Thoracic aorta (tissue), 2 donors: Measurements from ENCODE around the gene ZC3H18. TPM values are rescaled to one million over a fixed set of nuclear protein-coding genes. Genes with fewer than 3 reads are reported as not detected.
"Not testable (repeated sequence)": the region's sequence is repeated elsewhere in the genome, so short reads cannot be mapped to it uniquely, and the experiment has no call there.

ENCODE experiments used
- ATAC-seq: fragments of 150-250 bp; one replicate; pipeline ENCODE4 v1.8.0; 2017; ENCODE audit warnings: low read depth; ENCODE audit not compliant: insufficient number of reproducible peaks, low FRiP score
- DNase-seq: peaks from one replicate; pipeline ENCODE4 v3.0.0-alpha.2; 2020; ENCODE audit warnings: low spot score
- H3K27ac ChIP-seq, 2 donors: fragments of 200-600 bp; sonication (generic); 1 replicate in 1 of 2; 2 replicates in 1 of 2; pipeline ENCODE4 v1.5.1; 2016; ENCODE audit warnings: mild to moderate bottlenecking in 2 of 2, moderate library complexity in 2 of 2
- H3K27me3 ChIP-seq: fragments of 200-600 bp; sonication (generic); replicated peaks from 2 replicates; pipeline ENCODE4 v1.6.0; 2016; ENCODE audit warnings: mild to moderate bottlenecking; ENCODE audit not compliant: insufficient read depth
- H3K36me3 ChIP-seq: fragments of 200-600 bp; sonication (generic); one replicate; pipeline ENCODE4 v1.5.1; 2016
- H3K4me1 ChIP-seq, 2 donors: fragments of 200-600 bp; sonication (generic); 1 replicate in 1 of 2; 2 replicates in 1 of 2; pipeline versions ENCODE4 v1.5.1 to v1.6.0; 2016; ENCODE audit warnings: low read depth in 2 of 2, mild to moderate bottlenecking in 1 of 2; ENCODE audit not compliant: control insufficient read depth in 1 of 2
- H3K4me3 ChIP-seq: fragments of 200-600 bp; sonication (generic); 2 replicates; pipeline ENCODE4 v1.5.1; 2016; ENCODE audit warnings: mild to moderate bottlenecking
- H3K9me3 ChIP-seq: fragments of 200-600 bp; sonication (generic); 2 replicates; pipeline ENCODE4 v1.5.1; 2016
- total RNA-seq, 2 donors: library from RNA; depleted of rRNA; stranded (reverse); fragments of >200 nt; gene quantifications; one replicate each; pipeline versions ENCODE4 v1.1.0 to v1.2.3, GENCODE V29; 2016
- TF ChIP-seq, protein P1 (sequence below): fragments of 200-600 bp; sonication (generic); IDR thresholded peaks from one replicate; pipeline ENCODE4 v1.5.1; 2019; ENCODE audit warnings: antibody characterized with exemption

Gene ZC3H18
- total RNA-seq, 2 donors from 2014 or later, result 21.8 to 30.3 TPM

DNA sequence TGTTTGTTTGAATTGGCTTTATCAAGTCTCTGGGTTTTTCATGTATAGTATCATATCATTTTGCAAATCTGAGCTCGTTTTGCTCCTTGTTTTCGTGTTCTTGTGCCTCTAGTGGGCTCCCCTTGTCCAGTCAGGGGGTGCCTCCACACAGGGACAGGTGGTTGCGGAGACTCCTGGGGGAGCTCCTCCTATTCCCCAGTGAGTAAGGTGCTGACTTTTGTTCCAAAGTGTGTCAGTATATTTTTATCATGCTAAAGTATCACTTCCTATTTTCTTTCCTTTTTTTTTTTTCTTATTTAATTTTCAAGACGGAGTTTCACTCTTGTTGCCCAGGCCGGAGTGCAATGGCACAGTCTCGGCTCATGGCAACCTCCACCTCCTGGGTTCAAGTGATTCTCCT lies 37.9 kb downstream of the ZC3H18 start:
- no peaks in the 10 kb centered on the region for H3K4me1 ChIP-seq
- DNase-seq (no peak), ATAC-seq (no peak)
- H3K4me3 ChIP-seq, result no peak overlapping the region
- H3K9me3 ChIP-seq, result no peaks in the 10 kb centered on the region
- H3K36me3 ChIP-seq, result peaks cover 24% of the 10 kb centered on the region
- no peaks in the 10 kb centered on the region for H3K27me3 ChIP-seq
- no peak overlapping the region for H3K27ac ChIP-seq
- TF ChIP-seq, protein P1, sequence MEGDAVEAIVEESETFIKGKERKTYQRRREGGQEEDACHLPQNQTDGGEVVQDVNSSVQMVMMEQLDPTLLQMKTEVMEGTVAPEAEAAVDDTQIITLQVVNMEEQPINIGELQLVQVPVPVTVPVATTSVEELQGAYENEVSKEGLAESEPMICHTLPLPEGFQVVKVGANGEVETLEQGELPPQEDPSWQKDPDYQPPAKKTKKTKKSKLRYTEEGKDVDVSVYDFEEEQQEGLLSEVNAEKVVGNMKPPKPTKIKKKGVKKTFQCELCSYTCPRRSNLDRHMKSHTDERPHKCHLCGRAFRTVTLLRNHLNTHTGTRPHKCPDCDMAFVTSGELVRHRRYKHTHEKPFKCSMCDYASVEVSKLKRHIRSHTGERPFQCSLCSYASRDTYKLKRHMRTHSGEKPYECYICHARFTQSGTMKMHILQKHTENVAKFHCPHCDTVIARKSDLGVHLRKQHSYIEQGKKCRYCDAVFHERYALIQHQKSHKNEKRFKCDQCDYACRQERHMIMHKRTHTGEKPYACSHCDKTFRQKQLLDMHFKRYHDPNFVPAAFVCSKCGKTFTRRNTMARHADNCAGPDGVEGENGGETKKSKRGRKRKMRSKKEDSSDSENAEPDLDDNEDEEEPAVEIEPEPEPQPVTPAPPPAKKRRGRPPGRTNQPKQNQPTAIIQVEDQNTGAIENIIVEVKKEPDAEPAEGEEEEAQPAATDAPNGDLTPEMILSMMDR, result no peak

DNA sequence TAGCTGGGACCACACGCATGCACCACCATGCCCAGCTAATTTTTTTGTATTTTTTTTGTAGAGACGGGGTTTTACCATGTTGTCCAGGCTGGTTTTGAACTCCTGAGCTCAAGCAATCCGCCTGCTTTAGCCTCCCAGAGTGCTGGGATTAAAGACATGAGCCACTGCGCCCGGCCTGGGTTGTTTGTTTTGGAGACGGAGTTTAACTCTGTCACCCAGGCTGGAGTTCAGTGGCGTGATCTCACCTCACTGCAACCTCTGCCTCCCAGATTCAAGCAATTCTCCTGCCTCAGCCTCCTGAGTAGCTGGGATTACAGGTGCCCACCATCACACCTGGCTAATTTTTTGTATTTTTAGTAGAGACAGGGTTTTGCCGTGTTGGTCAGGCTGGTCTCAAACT lies 39.2 kb downstream of the ZC3H18 start:
- not testable (repeated sequence) for H3K27ac ChIP-seq, H3K27me3 ChIP-seq, ATAC-seq, DNase-seq, H3K9me3 ChIP-seq, H3K4me1 ChIP-seq, H3K4me3 ChIP-seq
- peaks cover 24% of the 10 kb centered on the region for H3K36me3 ChIP-seq

DNA sequence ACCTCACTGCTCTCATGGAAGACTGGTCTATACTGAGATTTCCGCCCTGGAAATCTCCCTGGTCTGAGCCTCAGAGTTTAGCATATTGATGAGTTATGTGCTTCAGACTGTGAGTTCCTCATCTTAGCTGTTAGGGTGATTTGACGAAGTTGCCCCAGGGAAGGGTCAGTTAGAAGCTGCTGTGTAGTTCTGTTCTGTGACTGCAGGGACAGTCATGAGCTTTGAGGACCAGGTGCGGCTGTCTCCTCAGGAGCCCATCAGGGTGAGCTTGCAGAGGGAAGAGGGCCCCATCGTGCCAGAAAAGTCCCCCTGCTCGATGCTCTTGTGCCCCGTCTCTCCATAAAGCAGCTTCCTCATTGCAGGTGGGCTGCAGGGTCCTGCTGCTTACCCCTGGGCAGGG lies 39.9 kb downstream of the ZC3H18 start:
- Histone ChIP-seq H3K36me3 (peaks cover 21% of the 10 kb centered on the region), H3K4me1 (peaks cover 2 to 13% of the 10 kb centered on the region in 2 donors), H3K27me3 (no peaks in the 10 kb centered on the region), H3K27ac (no peak overlapping the region), H3K4me3 (no peak overlapping the region), H3K9me3 (no peaks in the 10 kb centered on the region)
- DNase-seq, result no peak
- TF ChIP-seq, protein P1, result no peak
- ATAC-seq, result no peak

DNA sequence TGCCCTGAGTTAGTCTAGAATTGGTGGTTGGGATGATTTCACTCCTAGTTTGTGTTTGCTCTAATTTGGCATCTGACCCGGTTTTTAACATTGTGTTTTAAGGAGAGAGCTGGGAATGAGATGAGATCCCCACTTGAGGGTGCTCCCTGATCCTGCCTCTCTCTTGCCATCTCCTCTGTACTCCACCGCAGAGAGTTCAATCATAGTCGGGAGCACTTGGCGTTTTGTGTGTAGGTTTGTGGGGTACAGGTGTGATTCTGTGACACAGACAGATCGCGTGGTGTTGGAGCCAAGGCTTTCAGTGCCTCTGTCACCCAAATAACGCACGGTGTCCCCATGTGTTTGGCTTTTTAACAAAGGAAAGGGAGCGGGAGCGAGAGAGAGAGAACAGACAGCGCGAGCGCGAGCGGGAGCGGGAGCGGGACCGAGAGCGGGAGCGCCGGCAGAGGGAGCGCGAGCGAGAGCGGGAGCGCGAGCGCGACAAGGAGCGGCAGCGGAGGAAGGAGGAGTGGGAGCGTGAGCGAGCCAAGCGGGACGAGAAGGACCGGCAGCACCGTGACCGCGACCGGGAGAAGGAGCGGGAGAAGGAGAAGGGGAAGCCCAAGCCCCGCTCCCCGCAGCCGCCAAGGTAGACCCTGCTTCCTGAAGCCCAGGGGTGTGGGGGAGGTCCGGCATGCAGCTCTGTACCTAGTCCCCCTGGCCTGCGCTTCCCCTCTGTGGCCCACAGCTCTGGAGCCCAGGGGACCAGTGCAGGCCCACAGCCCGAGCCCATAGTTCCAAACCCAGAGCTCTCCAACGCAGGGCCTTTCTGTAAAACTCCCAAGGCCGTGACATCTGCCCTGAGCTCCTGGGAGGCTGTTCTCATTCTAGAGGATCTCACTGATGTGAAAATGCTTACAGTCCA lies 41.0 kb downstream of the ZC3H18 start:
- H3K9me3 ChIP-seq, result no peaks in the 10 kb centered on the region
- no peak for ATAC-seq
- H3K36me3 ChIP-seq, result peaks cover 19% of the 10 kb centered on the region
- DNase-seq, result no peak
- TF ChIP-seq, protein P1, result no peak
- no peaks in the 10 kb centered on the region for H3K27me3 ChIP-seq
- peaks cover 2 to 13% of the 10 kb centered on the region in 2 donors for H3K4me1 ChIP-seq
- H3K27ac ChIP-seq, result no peak overlapping the region
- no peak overlapping the region for H3K4me3 ChIP-seq

DNA sequence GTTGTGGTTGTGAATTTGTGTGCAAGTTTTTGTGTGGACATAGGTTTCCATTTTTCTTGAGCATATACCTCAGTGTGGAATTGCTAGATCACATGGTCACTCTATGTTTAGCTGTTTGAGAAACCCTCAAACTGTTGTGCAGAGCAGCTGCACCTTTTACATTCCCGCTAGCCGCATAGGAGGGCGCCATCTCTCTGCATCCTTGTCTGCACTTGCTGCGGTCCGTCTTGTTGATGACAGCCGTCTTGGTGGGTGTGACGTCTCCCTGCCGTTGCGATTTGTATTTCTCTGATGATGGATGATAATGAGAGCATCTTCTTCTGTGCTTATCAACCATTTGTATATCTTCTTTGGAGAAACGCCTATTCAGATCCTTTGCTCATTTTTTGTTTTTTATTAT lies 43.1 kb downstream of the ZC3H18 start:
- peaks cover 22% of the 10 kb centered on the region for H3K36me3 ChIP-seq
- no peak overlapping the region for H3K4me3 ChIP-seq

More for the DNA sequence above, 43.1 kb downstream of the ZC3H18 start:
- DNase-seq (no peak), ATAC-seq (no peak)
- TF ChIP-seq, protein P1, result no peak
- Histone ChIP-seq H3K9me3 (no peaks in the 10 kb centered on the region), H3K27ac (no peak overlapping the region), H3K4me1 (peaks cover 2 to 13% of the 10 kb centered on the region in 2 donors), H3K27me3 (no peaks in the 10 kb centered on the region)
